ENCODE data around the gene GNMT. TPM values are rescaled to one million over a fixed set of nuclear protein-coding genes. Genes with fewer than 3 reads are reported as not detected.

The GNMT gene
- total RNA-seq, result not detected in 2 replicates

GRCh38 chr6:42960243-42961019 lies at the start of gene GNMT:
Gene GNMT, plus strand, starts transcription at chr6:42960754. Its CDS starts 14 bp downstream, at chr6:42960768.

GRCh38 chr6:42915732-42916131 lies 44.8 kb upstream of the GNMT start, which contains the start of gene PTCRA:
Gene PTCRA, plus strand, starts transcription at chr6:42916053. Its CDS starts 17 bp downstream, at chr6:42916070.

GRCh38 chr6:42928986-42929820 lies 31.4 kb upstream of the GNMT start, which contains the start of gene CNPY3:
Gene CNPY3, plus strand, starts transcription at chr6:42929480. Its CDS starts 91 bp downstream, at chr6:42929571.

GRCh38 chr6:42978839-42979522 lies 18.4 kb downstream of the GNMT start, which contains the start of gene PEX6:
Gene PEX6, minus strand, starts transcription at chr6:42979181. Its CDS starts 31 bp downstream, at chr6:42979150.

GRCh38 chr6:42984001-42984923 lies 23.7 kb downstream of the GNMT start, which contains the start of gene PPP2R5D:
Gene PPP2R5D, plus strand, starts transcription at chr6:42984570. Its CDS starts 108 bp downstream, at chr6:42984678.

Other genes with a start within 250 kb of the GNMT start
- gene PRPH2, start 238.2 kb upstream of the GNMT start, total RNA-seq, result 1.7 and 2.1 TPM in 2 replicates
- 30.3 and 34.3 TPM in 2 replicates for gene TBCC, start 214.7 kb upstream of the GNMT start, total RNA-seq
- 2.7 and 3.4 TPM in 2 replicates for gene BICRAL, start 178.7 kb upstream of the GNMT start, total RNA-seq
- gene RPL7L1, start 81.1 kb upstream of the GNMT start, total RNA-seq, result 97.8 and 108 TPM in 2 replicates
- gene PTCRA, start 44.7 kb upstream of the GNMT start, total RNA-seq, result not detected in 2 replicates
- gene CNPY3, start 31.3 kb upstream of the GNMT start, total RNA-seq, result 28.7 and 29.3 TPM in 2 replicates
- gene PEX6, start 18.4 kb downstream of the GNMT start, total RNA-seq, result 22.0 and 23.2 TPM in 2 replicates
- gene PPP2R5D, start 23.8 kb downstream of the GNMT start, total RNA-seq, result 54.3 and 71.8 TPM in 2 replicates
- gene MEA1, start 53.2 kb downstream of the GNMT start, total RNA-seq, result 110 and 111 TPM in 2 replicates
- gene KLHDC3, start 53.5 kb downstream of the GNMT start, total RNA-seq, result 83.7 and 84.1 TPM in 2 replicates
- gene RRP36, start 60.9 kb downstream of the GNMT start, total RNA-seq, result 109 and 114 TPM in 2 replicates
- gene CUL7, start 93.1 kb downstream of the GNMT start, total RNA-seq, result 27.6 and 30.0 TPM in 2 replicates
- gene MRPL2, start 98.7 kb downstream of the GNMT start, total RNA-seq, result 32.6 and 53.5 TPM in 2 replicates
- 7.6 and 8.3 TPM in 2 replicates for gene KLC4, start 98.9 kb downstream of the GNMT start, total RNA-seq
- gene PTK7, start 115.6 kb downstream of the GNMT start, total RNA-seq, result 96.6 and 102 TPM in 2 replicates
- 25.9 and 26.0 TPM in 2 replicates for gene SRF, start 210.5 kb downstream of the GNMT start, total RNA-seq
- gene CUL9, start 221.4 kb downstream of the GNMT start, total RNA-seq, result 17.4 and 22.9 TPM in 2 replicates